Breast epithelium (tissue), 3 donors: Measurements from ENCODE around the gene CDH4.

Experiments used
- POLR2A ChIP-seq: fragments of 450-650 bp; IDR thresholded peaks from one replicate; pipeline ENCODE4 v1.6.1; 2016; ENCODE audit warnings: antibody characterized with exemption, mild to moderate bottlenecking, moderate library complexity
- POLR2AphosphoS5 ChIP-seq, 3 donors: sonication (generic); formaldehyde crosslinking; IDR thresholded peaks; one replicate each; pipeline ENCODE4 v1.6.1; 2017; ENCODE audit warnings: antibody characterized with exemption in 3 of 3
- TF ChIP-seq, protein P1 (sequence below), 3 donors: fragments of 450-650 bp; IDR thresholded peaks; one replicate each; pipeline ENCODE4 v1.5.1; 2016 to 2017; ENCODE audit warnings: antibody characterized with exemption in 3 of 3, mild to moderate bottlenecking in 3 of 3, moderate library complexity in 3 of 3

DNA sequence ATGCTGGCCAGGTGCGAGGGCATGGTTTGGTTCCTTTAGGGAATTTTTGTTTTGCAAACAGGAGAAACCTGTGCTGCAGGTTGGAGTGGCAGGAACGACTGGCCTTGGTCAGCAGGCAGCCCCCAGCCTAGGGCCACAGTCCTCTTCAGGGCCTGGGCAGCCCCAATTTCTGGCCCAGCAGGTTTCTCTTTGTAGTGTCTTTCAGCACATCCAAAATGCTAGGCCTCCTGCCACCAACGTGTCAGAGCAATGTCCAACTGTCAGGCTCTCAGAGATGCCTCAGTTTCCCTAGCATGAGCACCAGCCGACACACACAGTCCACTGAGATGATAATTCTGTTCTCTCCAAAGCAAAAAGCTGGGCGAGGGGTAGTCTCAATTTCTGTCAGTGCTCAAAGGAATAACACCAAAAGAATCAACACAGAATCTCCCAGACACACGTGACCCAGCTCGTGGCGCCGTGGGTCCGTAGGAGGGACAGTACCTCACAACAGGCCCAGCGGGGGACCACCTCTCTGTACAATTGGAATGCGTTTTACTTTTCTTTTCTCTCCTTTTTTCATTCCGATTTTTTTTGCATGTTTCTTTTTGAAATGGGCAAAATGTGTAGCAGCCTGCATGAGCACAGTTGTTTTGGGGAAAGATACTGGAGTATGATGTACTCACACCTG is 687.8 kb downstream of the CDH4 start:
- no peak for TF ChIP-seq POLR2A
- TF ChIP-seq, protein P1, sequence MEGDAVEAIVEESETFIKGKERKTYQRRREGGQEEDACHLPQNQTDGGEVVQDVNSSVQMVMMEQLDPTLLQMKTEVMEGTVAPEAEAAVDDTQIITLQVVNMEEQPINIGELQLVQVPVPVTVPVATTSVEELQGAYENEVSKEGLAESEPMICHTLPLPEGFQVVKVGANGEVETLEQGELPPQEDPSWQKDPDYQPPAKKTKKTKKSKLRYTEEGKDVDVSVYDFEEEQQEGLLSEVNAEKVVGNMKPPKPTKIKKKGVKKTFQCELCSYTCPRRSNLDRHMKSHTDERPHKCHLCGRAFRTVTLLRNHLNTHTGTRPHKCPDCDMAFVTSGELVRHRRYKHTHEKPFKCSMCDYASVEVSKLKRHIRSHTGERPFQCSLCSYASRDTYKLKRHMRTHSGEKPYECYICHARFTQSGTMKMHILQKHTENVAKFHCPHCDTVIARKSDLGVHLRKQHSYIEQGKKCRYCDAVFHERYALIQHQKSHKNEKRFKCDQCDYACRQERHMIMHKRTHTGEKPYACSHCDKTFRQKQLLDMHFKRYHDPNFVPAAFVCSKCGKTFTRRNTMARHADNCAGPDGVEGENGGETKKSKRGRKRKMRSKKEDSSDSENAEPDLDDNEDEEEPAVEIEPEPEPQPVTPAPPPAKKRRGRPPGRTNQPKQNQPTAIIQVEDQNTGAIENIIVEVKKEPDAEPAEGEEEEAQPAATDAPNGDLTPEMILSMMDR (IDR thresholded peaks at IDR 0.05), result no peak
- TF ChIP-seq POLR2AphosphoS5 (IDR thresholded peaks at IDR 0.05), result no peak
